ENCODE data around the gene CUL5. TPM values are rescaled to one million over a fixed set of nuclear protein-coding genes. Genes with fewer than 3 reads are reported as not detected.

CUL5 gene
- total RNA-seq, 1 experiment from 2014 or later: 63.1 TPM

GRCh38 chr11:108018708-108019107 lies 10.0 kb downstream of the CUL5 start:
- H3K9me3 ChIP-seq (ENCODE audit: low read depth, low read length, poor library complexity, severe bottlenecking): no peaks in the 10 kb centered on the region
- no TSS peak for BruUV-seq (replicated peaks)
- ChIA-PET POLR2A (ENCODE audit: low non-redundant PET) (no interaction called here), CTCF (no interaction called here)
- DNase-seq (ENCODE audit: low spot score): no peak
- TF ChIP-seq EZH2 (IDR thresholded peaks at IDR 0.05; ENCODE audit: borderline replicate concordance, low read depth, low read length, poor library complexity, severe bottlenecking) (no peak), CTCF (conservative IDR thresholded peaks at IDR 0.05; ENCODE audit: low read depth, low read length) (no peak)
- H3K36me3 ChIP-seq (ENCODE audit: insufficient read depth, low read length, poor library complexity, severe bottlenecking): no peaks in the 10 kb centered on the region
- H3K4me1 ChIP-seq (ENCODE audit: insufficient read depth, low read length, poor library complexity, severe bottlenecking): peaks cover 7% of the 10 kb centered on the region
- H3K27ac ChIP-seq (ENCODE audit: low read depth, low read length, poor library complexity, severe bottlenecking): no peak overlapping the region
- intact Hi-C loops (cut with micrococcal nuclease; ENCODE audit: unreplicated experiment): no loop called here
- no peak overlapping the region for H3K4me3 ChIP-seq (ENCODE audit: low read depth, low read length, poor library complexity, severe bottlenecking)
- no peaks in the 10 kb centered on the region for H3K27me3 ChIP-seq (replicated peaks; ENCODE audit: insufficient read depth, low read depth, low read length, poor library complexity)

GRCh38 chr11:108019870-108020540 lies 11.3 kb downstream of the CUL5 start:
- DNase-seq (ENCODE audit: low spot score): peak; percentile 31
- no peaks in the 10 kb centered on the region for H3K27me3 ChIP-seq (replicated peaks; ENCODE audit: insufficient read depth, low read depth, low read length, poor library complexity)
- H3K4me3 ChIP-seq (ENCODE audit: low read depth, low read length, poor library complexity, severe bottlenecking): no peak overlapping the region
- no TSS peak for BruUV-seq (replicated peaks)
- peaks cover 7% of the 10 kb centered on the region for H3K4me1 ChIP-seq (ENCODE audit: insufficient read depth, low read length, poor library complexity, severe bottlenecking)
- intact Hi-C loops (cut with micrococcal nuclease; ENCODE audit: unreplicated experiment): no loop called here
- H3K27ac ChIP-seq (ENCODE audit: low read depth, low read length, poor library complexity, severe bottlenecking): peak overlapping the region; percentile 56
- ChIA-PET POLR2A (ENCODE audit: low non-redundant PET) (no interaction called here), CTCF (interaction anchor here (1.1 kb wide), 1 partner anchor 11 kb away, joined by 3 read pairs; the partner anchor contains the start of gene CUL5)
- H3K36me3 ChIP-seq (ENCODE audit: insufficient read depth, low read length, poor library complexity, severe bottlenecking): no peaks in the 10 kb centered on the region
- no peak for TF ChIP-seq EZH2 (IDR thresholded peaks at IDR 0.05; ENCODE audit: borderline replicate concordance, low read depth, low read length, poor library complexity, severe bottlenecking)
- TF ChIP-seq CTCF (conservative IDR thresholded peaks at IDR 0.05; ENCODE audit: low read depth, low read length): no peak
- H3K9me3 ChIP-seq (ENCODE audit: low read depth, low read length, poor library complexity, severe bottlenecking): no peaks in the 10 kb centered on the region

- ChIA-PET CTCF (no interaction called here), POLR2A (ENCODE audit: low non-redundant PET) (no interaction called here)
- Histone ChIP-seq H3K27me3 (replicated peaks; ENCODE audit: insufficient read depth, low read depth, low read length, poor library complexity) (no peaks in the 10 kb centered on the region), H3K4me1 (ENCODE audit: insufficient read depth, low read length, poor library complexity, severe bottlenecking) (no peaks in the 10 kb centered on the region), H3K27ac (ENCODE audit: low read depth, low read length, poor library complexity, severe bottlenecking) (no peak overlapping the region), H3K36me3 (ENCODE audit: insufficient read depth, low read length, poor library complexity, severe bottlenecking) (no peaks in the 10 kb centered on the region), H3K9me3 (ENCODE audit: low read depth, low read length, poor library complexity, severe bottlenecking) (no peaks in the 10 kb centered on the region), H3K4me3 (ENCODE audit: low read depth, low read length, poor library complexity, severe bottlenecking) (no peak overlapping the region)
- DNase-seq (ENCODE audit: low spot score): no peak
- no peak for TF ChIP-seq EZH2 (IDR thresholded peaks at IDR 0.05; ENCODE audit: borderline replicate concordance, low read depth, low read length, poor library complexity, severe bottlenecking)
- intact Hi-C loops (cut with micrococcal nuclease; ENCODE audit: unreplicated experiment): no loop called here
- no TSS peak for BruUV-seq (replicated peaks)
Measured at GRCh38 chr11:108025387-108026080, 16.8 kb downstream of the CUL5 start.
